ENCODE results near the gene ROR1.
A peak's percentile ranks its signal among the peaks of the same experiment; 100 is the strongest.

The ROR1 gene

DNA sequence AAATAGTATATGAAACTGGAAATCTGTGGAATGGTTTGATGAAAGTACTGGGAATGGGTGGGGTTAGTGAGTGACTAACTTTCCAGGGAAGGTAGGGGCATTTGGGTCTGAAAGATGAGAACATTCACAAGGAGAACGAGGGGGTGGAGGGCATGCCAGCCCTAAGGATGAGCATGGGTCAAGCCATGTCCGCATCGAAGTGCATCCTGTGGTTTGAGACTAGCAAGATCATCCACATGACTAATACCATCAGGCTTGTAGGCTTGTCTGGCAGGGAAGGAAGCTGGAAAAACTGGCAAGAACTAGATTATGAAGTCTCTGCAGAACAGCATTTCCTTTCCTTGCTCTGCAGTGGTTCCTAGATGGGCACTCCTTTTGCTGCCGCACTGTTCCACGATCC is 359.2 kb downstream of the ROR1 start:
- ChIA-PET POLR2A (no interaction called here), CTCF (interaction anchor here (0.7 to 1.1 kb wide), 2 partner anchors 15 to 441 kb away, joined by 3 read pairs; no protein-coding TSS in a partner anchor)
- TF ChIP-seq, protein P1, sequence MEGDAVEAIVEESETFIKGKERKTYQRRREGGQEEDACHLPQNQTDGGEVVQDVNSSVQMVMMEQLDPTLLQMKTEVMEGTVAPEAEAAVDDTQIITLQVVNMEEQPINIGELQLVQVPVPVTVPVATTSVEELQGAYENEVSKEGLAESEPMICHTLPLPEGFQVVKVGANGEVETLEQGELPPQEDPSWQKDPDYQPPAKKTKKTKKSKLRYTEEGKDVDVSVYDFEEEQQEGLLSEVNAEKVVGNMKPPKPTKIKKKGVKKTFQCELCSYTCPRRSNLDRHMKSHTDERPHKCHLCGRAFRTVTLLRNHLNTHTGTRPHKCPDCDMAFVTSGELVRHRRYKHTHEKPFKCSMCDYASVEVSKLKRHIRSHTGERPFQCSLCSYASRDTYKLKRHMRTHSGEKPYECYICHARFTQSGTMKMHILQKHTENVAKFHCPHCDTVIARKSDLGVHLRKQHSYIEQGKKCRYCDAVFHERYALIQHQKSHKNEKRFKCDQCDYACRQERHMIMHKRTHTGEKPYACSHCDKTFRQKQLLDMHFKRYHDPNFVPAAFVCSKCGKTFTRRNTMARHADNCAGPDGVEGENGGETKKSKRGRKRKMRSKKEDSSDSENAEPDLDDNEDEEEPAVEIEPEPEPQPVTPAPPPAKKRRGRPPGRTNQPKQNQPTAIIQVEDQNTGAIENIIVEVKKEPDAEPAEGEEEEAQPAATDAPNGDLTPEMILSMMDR (IDR thresholded peaks at IDR 0.05; ENCODE audit: control extremely low read depth, extremely low read depth, low read depth, missing control alignments): no peak
- no peak for DNase-seq (ENCODE audit: extremely low spot score)

DNA sequence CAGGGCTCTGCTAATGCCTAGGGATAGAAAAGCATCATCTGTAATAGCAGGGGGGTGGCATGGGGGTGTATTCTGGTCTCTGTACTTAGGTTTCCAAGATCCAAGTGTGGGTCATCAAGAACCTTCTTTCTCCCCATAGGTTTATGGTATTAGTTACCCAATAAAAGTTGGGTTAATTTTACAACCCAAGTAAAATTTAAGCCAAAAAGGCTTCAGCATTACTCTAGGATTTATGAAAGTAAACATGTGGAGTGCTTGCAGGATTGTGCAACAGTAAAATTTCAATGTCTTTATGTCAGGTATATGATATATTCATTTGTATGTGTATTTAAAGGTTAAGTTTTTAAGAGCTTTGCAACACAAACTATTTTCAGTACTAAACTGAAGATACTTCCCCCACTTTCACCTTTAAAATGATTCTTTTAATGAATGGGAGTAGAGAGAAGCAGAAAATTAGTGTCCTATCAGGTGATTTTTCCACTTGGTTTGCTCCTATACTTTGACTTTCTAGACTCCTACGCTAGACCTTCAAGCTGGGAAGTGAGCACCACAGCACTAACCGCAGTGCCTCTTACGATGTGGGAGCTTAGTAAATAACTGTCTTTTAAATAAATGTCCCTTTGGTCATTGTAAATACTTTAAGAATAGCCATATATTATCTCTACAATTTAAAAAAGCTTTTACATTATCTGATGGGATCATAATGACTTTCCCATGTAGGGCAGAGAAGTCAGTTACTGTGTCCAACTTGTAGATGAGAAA is 361.8 kb downstream of the ROR1 start:
- ChIA-PET POLR2A (no interaction called here), CTCF (interaction anchor here (1.0 to 4.2 kb wide), 8 partner anchors 8 to 518 kb away, joined by 3 to 49 read pairs (median 22); no protein-coding TSS in a partner anchor)
- no peak for DNase-seq (ENCODE audit: extremely low spot score)
- TF ChIP-seq, protein P1 (IDR thresholded peaks at IDR 0.05; ENCODE audit: control extremely low read depth, extremely low read depth, low read depth, missing control alignments): no peak

DNA sequence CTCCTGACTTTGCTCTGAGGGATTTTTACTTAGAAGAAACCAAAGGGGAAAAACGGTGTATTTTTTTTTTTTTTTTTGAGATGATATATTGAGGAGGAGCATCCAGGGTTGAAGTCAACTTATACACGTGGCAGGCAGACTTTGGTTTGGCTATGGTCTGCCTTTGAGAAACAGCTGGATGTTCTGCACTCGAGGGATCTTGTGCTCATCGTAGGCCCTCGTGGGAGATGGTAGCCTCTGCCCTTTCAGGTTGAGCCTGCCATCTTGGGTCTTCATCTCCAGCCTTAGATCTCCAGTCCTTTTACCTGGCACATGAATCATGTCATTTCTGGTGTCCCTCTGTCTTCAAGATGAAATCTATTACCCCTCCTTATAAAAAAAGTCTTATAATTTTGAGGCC is 362.5 kb downstream of the ROR1 start:
- ChIA-PET CTCF (interaction anchor here (1.0 to 4.2 kb wide), 17 partner anchors 9 to 519 kb away, joined by 3 to 49 read pairs (median 6); no protein-coding TSS in a partner anchor), POLR2A (no interaction called here)
- no peak for DNase-seq (ENCODE audit: extremely low spot score)
- TF ChIP-seq, protein P1 (IDR thresholded peaks at IDR 0.05; ENCODE audit: control extremely low read depth, extremely low read depth, low read depth, missing control alignments): no peak

DNA sequence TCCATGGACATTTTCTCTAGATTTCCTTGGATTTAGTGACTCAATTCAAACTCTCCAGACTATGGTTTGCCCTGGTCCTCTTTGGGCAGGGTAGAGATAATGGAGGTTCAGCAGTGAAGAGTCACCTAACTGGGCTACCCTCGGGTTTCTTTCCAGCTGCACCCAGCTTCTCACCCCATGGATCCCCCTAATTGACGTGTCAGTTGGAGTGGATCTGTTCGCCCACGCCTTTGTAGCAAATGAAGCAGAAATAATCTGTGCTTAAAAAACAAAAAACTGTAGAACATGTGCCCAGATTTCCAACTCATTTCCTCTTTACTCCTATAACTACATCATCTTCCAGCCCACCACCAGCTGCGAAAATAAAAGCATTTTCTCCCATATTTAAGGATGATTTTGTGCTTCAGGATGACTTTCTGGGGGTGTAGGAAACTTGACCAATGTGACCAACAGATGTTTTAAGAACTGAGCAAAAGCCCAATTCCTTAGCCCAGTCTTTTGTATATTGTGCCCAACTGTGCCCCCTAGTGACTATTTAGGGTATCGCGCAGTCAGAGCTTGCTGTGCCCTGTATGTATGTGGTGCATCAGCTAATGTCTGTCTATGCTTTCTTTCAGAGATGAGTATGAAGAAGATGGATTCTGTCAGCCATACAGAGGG is 363.1 kb downstream of the ROR1 start:
- peak; percentile 47 for DNase-seq (ENCODE audit: extremely low spot score)
- TF ChIP-seq, protein P1 (IDR thresholded peaks at IDR 0.05; ENCODE audit: control extremely low read depth, extremely low read depth, low read depth, missing control alignments): peak; percentile 88
- POLR2A ChIA-PET: no interaction called here
- CTCF ChIA-PET: interaction anchor here (0.5 to 4.2 kb wide), 58 partner anchors 10 to 1204 kb away, joined by 3 to 49 read pairs (median 4); no protein-coding TSS in a partner anchor

- POLR2A ChIA-PET: no interaction called here
- no peak for DNase-seq (ENCODE audit: extremely low spot score)
- TF ChIP-seq, protein P1 (IDR thresholded peaks at IDR 0.05; ENCODE audit: control extremely low read depth, extremely low read depth, low read depth, missing control alignments): peak; percentile 11
- CTCF ChIA-PET: interaction anchor here (0.5 to 4.2 kb wide), 59 partner anchors 10 to 1203 kb away, joined by 3 to 49 read pairs (median 4); no protein-coding TSS in a partner anchor
Observed at GRCh38 chr1:64137412-64137803, 363.6 kb downstream of the ROR1 start.

DNA sequence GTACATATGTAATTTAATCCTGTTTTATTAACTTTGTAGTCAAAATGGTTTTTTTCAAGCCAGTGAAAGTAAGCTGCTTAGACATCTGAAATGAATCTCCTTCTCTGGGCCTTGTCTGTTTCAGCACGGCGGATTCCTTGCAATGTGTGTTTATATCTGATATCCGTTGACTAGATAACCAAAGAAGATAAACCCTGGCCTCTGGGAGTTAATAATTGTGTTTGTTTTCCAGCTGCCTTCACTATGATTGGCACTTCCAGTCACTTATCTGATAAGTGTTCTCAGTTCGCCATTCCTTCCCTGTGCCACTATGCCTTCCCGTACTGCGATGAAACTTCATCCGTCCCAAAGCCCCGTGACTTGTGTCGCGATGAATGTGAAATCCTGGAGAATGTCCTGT is 366.1 kb downstream of the ROR1 start:
- DNase-seq (ENCODE audit: extremely low spot score): no peak
- POLR2A ChIA-PET: no interaction called here
- CTCF ChIA-PET: interaction anchor here (1.0 to 2.0 kb wide), 2 partner anchors 15 to 448 kb away, joined by 3 to 5 read pairs; no protein-coding TSS in a partner anchor
- TF ChIP-seq, protein P1 (IDR thresholded peaks at IDR 0.05; ENCODE audit: control extremely low read depth, extremely low read depth, low read depth, missing control alignments): no peak

All from GM10248 (cell line).